ENCODE results near the gene SFXN3.

GRCh38 chr10:101085846-101086245, 54.8 kb downstream of the SFXN3 start:
- TF ChIP-seq KDM2A (CRISPR knock-in tag; IDR thresholded peaks at IDR 0.05; ENCODE audit: borderline replicate concordance, low read depth) (no peak), FOXA3 (CRISPR knock-in tag; IDR thresholded peaks at IDR 0.05) (no peak), POLR2AphosphoS5 (IDR thresholded peaks at IDR 0.05; ENCODE audit: low read depth, low read length) (no peak)
